ENCODE measurements around the gene MRTFB. TPM values are rescaled to one million over a fixed set of nuclear protein-coding genes. Genes with fewer than 3 reads are reported as not detected.

MRTFB gene
- total RNA-seq, 1 experiment from 2014 or later, result 90.5 TPM

- intact Hi-C loops (cut with micrococcal nuclease; ENCODE audit: unreplicated experiment) (no loop called here), in situ Hi-C loops (cut with HindIII; ENCODE audit: low pct_unique_long_range_greater_than_20kb, low sequenced_read_pairs) (no loop called here)
- ATAC-seq, result no peak
- CTCF ChIA-PET, result interaction anchor here (0.6 to 0.7 kb wide), 2 partner anchors 21 to 1687 kb away, joined by 3 to 4 read pairs; no protein-coding TSS in a partner anchor
- Histone ChIP-seq H3K9me3 (ENCODE audit: control insufficient read depth, insufficient read depth, low read depth, low read length) (no peaks in the 10 kb centered on the region), H3K27me3 (ENCODE audit: control insufficient read depth, insufficient read depth, low read length) (no peaks in the 10 kb centered on the region), H3K4me3 (ENCODE audit: low read depth in 2 of 2, low read length in 2 of 2) (no peak overlapping the region), H3K36me3 (ENCODE audit: control insufficient read depth, insufficient read depth, low read length) (no peaks in the 10 kb centered on the region), H3K27ac (ENCODE audit: low read length) (no peak overlapping the region), H3K4me1 (ENCODE audit: control insufficient read depth, insufficient read depth, low read length) (peaks cover 2% of the 10 kb centered on the region; the same call in 1 of the 2 replicates)
- POLR2A ChIA-PET, result no interaction called here
- TF ChIP-seq SIN3A (IDR thresholded peaks at IDR 0.05; ENCODE audit: borderline replicate concordance, insufficient read depth, low read depth, low read length) (no peak), POLR2AphosphoS5 (IDR thresholded peaks at IDR 0.05; ENCODE audit: low read depth, low read length) (no peak), TCF7L2 (IDR thresholded peaks at IDR 0.05; ENCODE audit: low read depth, low read length) (no peak)
- TF ChIP-seq, protein P1, sequence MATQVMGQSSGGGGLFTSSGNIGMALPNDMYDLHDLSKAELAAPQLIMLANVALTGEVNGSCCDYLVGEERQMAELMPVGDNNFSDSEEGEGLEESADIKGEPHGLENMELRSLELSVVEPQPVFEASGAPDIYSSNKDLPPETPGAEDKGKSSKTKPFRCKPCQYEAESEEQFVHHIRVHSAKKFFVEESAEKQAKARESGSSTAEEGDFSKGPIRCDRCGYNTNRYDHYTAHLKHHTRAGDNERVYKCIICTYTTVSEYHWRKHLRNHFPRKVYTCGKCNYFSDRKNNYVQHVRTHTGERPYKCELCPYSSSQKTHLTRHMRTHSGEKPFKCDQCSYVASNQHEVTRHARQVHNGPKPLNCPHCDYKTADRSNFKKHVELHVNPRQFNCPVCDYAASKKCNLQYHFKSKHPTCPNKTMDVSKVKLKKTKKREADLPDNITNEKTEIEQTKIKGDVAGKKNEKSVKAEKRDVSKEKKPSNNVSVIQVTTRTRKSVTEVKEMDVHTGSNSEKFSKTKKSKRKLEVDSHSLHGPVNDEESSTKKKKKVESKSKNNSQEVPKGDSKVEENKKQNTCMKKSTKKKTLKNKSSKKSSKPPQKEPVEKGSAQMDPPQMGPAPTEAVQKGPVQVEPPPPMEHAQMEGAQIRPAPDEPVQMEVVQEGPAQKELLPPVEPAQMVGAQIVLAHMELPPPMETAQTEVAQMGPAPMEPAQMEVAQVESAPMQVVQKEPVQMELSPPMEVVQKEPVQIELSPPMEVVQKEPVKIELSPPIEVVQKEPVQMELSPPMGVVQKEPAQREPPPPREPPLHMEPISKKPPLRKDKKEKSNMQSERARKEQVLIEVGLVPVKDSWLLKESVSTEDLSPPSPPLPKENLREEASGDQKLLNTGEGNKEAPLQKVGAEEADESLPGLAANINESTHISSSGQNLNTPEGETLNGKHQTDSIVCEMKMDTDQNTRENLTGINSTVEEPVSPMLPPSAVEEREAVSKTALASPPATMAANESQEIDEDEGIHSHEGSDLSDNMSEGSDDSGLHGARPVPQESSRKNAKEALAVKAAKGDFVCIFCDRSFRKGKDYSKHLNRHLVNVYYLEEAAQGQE (IDR thresholded peaks at IDR 0.05; ENCODE audit: insufficient read depth in 1 of 2, low read depth in 2 of 2, low read length in 1 of 2), result no peak
- TF ChIP-seq, protein P2, sequence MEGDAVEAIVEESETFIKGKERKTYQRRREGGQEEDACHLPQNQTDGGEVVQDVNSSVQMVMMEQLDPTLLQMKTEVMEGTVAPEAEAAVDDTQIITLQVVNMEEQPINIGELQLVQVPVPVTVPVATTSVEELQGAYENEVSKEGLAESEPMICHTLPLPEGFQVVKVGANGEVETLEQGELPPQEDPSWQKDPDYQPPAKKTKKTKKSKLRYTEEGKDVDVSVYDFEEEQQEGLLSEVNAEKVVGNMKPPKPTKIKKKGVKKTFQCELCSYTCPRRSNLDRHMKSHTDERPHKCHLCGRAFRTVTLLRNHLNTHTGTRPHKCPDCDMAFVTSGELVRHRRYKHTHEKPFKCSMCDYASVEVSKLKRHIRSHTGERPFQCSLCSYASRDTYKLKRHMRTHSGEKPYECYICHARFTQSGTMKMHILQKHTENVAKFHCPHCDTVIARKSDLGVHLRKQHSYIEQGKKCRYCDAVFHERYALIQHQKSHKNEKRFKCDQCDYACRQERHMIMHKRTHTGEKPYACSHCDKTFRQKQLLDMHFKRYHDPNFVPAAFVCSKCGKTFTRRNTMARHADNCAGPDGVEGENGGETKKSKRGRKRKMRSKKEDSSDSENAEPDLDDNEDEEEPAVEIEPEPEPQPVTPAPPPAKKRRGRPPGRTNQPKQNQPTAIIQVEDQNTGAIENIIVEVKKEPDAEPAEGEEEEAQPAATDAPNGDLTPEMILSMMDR (IDR thresholded peaks at IDR 0.05), result no peak
- no TSS peak for BruUV-seq (replicated peaks)
- DNase-seq (ENCODE audit: low read depth, low spot score), result no peak
Observed at GRCh38 chr16:14202095-14202494, 131.0 kb downstream of the MRTFB start.

DNA sequence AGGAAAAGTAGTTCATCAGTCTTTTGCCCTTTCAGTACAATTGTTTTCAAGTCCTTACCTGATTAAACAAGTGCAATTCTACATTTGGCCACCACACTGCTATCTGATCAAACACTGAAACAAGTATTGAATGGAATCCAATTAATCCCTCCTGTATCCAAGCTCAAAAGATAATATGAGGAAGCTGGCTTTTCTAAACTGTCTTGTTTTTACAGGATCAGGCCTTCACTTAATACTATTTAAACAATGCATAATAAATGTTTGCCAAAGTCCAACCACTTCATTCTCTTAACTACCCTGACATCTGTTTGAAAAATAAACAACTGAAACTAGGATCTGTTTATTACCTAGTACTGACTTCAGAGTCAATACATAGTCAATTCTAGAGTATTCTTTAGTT lies 131.6 kb downstream of the MRTFB start:
- no peak for DNase-seq (ENCODE audit: low read depth, low spot score)
- H3K9me3 ChIP-seq (ENCODE audit: control insufficient read depth, insufficient read depth, low read depth, low read length), result no peaks in the 10 kb centered on the region
- in situ Hi-C loops (cut with HindIII; ENCODE audit: low pct_unique_long_range_greater_than_20kb, low sequenced_read_pairs) (no loop called here), intact Hi-C loops (cut with micrococcal nuclease; ENCODE audit: unreplicated experiment) (no loop called here)
- BruUV-seq (replicated peaks), result no TSS peak
- ATAC-seq, result no peak
- CTCF ChIA-PET, result no interaction called here
- POLR2A ChIA-PET, result no interaction called here
- H3K4me1 ChIP-seq (ENCODE audit: control insufficient read depth, insufficient read depth, low read length), result peaks cover 2% of the 10 kb centered on the region; the same call in 1 of the 2 replicates
- no peak for TF ChIP-seq POLR2AphosphoS5 (IDR thresholded peaks at IDR 0.05; ENCODE audit: low read depth, low read length)
- TF ChIP-seq, protein P2 (IDR thresholded peaks at IDR 0.05), result peak; percentile 30; the same call in 1 of the 2 replicates
- H3K27ac ChIP-seq (ENCODE audit: low read length), result no peak overlapping the region
- no peak overlapping the region for H3K4me3 ChIP-seq (ENCODE audit: low read depth in 2 of 2, low read length in 2 of 2)
- H3K36me3 ChIP-seq (ENCODE audit: control insufficient read depth, insufficient read depth, low read length), result no peaks in the 10 kb centered on the region
- no peaks in the 10 kb centered on the region for H3K27me3 ChIP-seq (ENCODE audit: control insufficient read depth, insufficient read depth, low read length)
